ENCODE measurements around the gene RAB31.
"Not testable (repeated sequence)": the region's sequence is repeated elsewhere in the genome, so short reads cannot be mapped to it uniquely, and the experiment has no call there.

The RAB31 gene

GRCh38 chr18:9885170-9886004, 177.3 kb downstream of the RAB31 start, which contains the start of gene TXNDC2:
Gene TXNDC2, plus strand, starts transcription at chr18:9885973. Its CDS starts 708 bp downstream, at chr18:9886681.
- no peak for DNase-seq (ENCODE audit: insufficient read length, low spot score)
- no peak for TF ChIP-seq CTCF (IDR thresholded peaks at IDR 0.05; ENCODE audit: insufficient read depth, missing control alignments)
- FAIRE-seq: no peak

- FAIRE-seq (no peak), DNase-seq (ENCODE audit: insufficient read length, low spot score) (no peak)
- no peak for TF ChIP-seq CTCF (IDR thresholded peaks at IDR 0.05; ENCODE audit: insufficient read depth, missing control alignments)
Observed at GRCh38 chr18:9886005-9886348, 177.9 kb downstream of the RAB31 start.

DNA sequence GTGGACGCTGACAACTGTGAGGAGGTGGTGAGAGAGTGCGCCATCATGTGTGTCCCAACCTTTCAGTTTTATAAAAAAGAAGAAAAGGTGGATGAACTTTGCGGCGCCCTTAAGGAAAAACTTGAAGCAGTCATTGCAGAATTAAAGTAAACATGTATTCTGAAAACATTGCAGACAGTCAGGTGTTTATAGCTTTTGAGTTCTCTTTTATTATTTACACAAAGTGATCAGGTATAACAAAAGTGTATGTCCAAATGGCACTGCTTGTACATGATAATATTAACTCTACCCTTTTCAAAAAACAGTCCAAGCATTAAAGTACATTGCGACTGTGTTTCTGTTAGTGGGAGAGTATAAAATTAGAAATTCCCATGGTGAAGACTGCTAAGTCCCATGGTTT, 179.9 kb downstream of the RAB31 start:
- TF ChIP-seq CTCF (IDR thresholded peaks at IDR 0.05; ENCODE audit: insufficient read depth, missing control alignments): no peak
- no peak for FAIRE-seq
- no peak for DNase-seq (ENCODE audit: insufficient read length, low spot score)

- no peak for DNase-seq (ENCODE audit: insufficient read length, low spot score)
- FAIRE-seq: no peak
- TF ChIP-seq CTCF (IDR thresholded peaks at IDR 0.05; ENCODE audit: insufficient read depth, missing control alignments): no peak
Observed at GRCh38 chr18:9890196-9890595, 182.1 kb downstream of the RAB31 start.

DNA sequence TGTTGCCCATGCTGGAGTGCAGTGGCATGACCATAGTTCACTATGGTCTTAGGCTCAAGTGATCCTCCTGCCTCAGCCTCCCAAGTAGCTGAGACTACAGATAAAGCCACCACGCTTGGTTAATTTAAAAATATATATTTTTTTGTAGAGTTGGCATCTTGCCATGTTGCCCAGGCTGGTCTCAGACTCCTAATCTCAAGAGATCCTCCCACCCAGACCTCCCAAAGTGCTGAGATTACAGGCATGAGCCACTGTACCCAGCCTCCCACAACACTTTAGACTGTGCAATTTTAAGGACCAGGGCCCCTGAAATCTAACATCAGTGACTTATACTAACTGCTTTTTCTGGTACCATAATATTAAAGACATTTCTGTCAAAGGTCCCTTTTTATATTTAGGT, 182.9 kb downstream of the RAB31 start:
- TF ChIP-seq CTCF (IDR thresholded peaks at IDR 0.05; ENCODE audit: insufficient read depth, missing control alignments): no peak
- no peak for DNase-seq (ENCODE audit: insufficient read length, low spot score)
- no peak for FAIRE-seq

DNA sequence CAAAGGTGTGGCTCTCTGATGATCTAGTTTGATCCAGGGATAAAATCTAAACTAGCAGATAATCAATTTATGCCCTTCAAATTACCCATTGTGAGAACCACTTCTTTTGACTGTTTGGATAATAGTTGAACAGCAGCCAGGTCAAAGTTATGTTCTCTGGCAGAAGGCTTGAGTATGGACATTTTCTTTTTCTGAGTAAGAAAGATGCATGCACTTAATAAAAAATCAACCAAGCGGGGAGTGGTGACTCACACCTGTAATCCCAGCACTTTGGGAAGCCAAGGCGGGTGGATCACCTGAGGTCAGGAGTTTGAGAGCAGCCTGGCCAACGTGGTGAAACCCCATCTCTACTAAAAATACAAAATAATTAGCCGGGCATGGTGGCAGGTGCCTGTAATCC, 183.4 kb downstream of the RAB31 start:
- not testable (repeated sequence) for DNase-seq (ENCODE audit: insufficient read length, low spot score); FAIRE-seq

GRCh38 chr18:9894454-9895068, 186.5 kb downstream of the RAB31 start:
- FAIRE-seq: no peak

More at GRCh38 chr18:9894454-9895068, 186.5 kb downstream of the RAB31 start:
- no peak for DNase-seq (ENCODE audit: insufficient read length, low spot score)
- no peak for TF ChIP-seq CTCF (IDR thresholded peaks at IDR 0.05; ENCODE audit: insufficient read depth, missing control alignments)
